Activated CD4-positive, alpha-beta T cell treated with anti-CD3 and anti-CD28 coated beads, Interleukin-10, Interleukin-2, amounts not matched to agents 100 ng/mL and 50 ng/mL, durations not matched to agents 16 hours and 8 hours (primary cell): Measurements from ENCODE around the gene TOLLIP.

Experiments used
- DNase-seq: peaks from one replicate; pipeline ENCODE4 v3.0.0-alpha.2; 2020

Gene TOLLIP

DNA sequence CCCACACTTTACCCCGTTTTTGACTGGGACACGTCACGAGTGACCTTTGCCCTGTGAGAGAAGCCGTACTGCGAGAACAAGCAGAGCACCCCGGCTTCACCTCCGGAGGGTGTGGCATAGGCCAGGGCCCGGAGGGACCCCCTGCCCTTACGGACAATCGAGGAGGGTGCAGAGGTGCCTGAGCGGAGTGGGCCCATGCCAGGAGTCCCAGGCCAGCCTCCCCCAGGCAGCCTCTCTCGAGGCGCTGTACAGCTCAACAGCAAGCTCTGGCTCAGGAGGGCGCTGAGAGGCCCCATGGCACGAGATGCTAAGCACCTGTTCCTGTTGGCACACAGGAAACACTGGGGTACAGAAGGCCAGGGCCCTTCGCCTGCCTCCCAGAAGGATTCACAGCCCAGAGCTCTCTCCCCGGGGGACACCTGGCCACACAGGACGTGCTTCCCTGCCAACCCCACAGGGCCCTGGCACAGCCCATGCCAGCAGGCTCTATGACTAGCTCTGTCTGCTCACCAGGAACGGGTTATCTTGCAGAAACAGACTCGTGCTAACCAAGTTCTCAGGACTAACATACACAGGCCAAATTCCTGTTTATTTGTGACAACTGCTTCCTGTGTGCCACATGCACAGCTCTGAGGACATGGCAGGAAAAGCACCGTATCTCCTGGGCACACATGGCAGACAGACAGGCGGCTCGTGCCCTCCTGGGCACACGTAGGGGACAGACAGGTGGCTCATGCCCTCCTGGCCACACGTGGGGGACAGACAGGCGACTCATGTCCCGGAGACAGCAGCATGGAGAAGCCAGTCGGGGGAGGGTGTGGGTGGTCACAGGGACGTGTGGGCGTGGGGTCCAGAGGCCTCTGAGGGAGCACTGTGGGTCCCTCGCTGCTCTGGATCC, 11.6 kb downstream of the TOLLIP start:
- no peak for DNase-seq

DNA sequence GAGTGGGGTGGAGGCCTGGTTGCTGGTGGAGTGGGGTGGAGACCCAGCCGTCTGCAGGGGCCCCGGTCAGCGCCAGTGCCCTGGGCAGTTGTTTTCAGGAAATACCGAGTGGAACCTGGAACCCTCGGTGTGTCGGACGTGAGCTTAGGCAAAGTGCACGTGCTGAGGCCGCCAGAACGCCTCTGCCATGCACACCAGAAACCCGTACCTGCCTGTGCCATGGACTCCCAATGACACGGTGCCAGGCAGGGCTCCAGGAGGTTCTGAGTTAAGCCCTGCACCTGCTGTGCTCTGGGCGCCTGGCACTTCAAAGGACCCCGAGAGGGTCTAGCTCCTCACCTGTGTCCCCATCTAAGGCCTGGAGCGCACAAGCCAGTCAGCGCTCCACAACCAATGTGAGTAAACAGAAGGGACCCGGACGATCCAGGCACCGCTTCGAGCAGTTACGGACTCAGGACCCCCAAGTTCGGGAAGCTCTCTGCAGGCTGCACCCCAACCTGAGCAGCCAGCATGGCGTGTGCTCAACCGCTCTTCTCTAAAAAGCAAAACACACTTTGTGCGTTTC, 12.3 kb downstream of the TOLLIP start:
- DNase-seq = no peak

DNA sequence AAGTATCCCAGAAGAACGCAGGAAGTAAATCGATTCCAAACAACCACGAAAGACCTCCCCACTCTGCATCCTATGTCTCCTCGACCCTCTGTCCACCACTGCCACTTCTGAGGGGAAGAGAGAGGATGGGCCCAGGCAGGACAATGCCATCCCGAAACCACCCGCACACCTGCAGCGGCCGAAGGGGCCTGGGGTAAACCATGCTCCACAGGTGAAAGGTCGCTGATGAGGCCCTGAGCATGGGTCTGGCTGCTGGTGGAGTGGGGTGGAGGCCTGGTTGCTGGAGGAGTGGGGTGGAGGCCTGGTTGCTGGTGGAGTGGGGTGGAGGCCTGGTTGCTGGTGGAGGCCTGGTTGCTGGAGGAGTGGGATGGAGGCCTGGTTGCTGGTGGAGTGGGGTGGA, 13.1 kb downstream of the TOLLIP start:
- no peak for DNase-seq

DNA sequence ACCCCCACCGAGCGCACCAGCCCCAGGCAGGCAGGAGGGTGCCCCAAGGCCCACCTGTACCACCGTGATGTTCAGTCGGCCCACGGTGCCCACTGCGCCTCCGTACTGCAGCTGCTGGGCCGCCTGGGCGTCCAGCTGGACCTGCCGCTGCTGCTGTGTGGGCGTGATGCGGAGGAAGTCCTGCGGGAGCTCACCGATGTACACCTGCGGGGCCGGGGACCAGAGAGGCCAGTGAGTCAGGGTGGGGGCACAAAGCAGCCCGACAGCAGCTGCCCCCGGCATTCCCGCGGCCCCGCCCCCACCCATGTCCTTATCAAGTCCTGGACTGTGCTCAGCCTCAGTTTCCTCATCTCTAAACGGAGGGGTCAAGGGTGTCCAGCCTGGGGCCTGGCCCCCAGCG, 13.8 kb downstream of the TOLLIP start:
- no peak for DNase-seq

DNA sequence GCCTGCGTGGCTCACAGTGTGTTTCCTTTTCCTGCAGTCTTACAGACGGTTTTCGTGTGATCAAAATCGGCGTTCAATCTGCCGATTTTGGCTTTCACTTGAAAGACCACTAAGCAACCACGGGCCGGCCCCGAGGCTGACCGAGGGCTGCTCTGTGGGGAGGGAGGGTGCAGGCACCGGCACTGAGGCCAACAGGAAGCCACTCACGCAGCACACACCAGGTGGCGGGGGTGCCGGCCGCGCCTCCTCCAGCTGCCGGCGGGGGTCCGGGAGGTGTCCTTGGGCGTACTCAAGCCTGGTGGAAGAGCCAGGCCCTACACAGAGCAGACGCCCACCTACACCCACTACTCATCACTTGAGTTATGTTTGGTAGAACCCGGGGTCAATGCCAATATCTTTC, 14.3 kb downstream of the TOLLIP start:
- DNase-seq = no peak

DNA sequence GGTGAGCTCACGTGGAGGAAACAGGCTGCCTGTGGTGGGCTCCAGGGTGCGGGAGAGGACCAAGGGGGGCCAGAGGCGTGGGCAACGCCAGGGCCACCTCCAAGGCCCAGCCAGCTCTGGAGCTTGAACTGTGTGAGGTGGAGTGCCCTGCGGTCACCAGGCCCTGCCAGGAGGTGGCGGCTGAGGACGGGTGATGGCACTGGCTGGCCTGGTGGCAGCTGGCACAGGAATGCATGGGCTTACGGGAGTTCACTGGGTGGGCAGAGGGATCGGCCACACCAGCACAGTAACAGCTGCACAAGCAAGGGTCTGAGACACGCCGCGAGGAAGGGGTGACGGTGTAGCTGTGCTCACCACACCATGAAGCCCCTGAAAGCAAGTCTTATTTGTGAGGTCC, 15.8 kb downstream of the TOLLIP start:
- DNase-seq = no peak

DNA sequence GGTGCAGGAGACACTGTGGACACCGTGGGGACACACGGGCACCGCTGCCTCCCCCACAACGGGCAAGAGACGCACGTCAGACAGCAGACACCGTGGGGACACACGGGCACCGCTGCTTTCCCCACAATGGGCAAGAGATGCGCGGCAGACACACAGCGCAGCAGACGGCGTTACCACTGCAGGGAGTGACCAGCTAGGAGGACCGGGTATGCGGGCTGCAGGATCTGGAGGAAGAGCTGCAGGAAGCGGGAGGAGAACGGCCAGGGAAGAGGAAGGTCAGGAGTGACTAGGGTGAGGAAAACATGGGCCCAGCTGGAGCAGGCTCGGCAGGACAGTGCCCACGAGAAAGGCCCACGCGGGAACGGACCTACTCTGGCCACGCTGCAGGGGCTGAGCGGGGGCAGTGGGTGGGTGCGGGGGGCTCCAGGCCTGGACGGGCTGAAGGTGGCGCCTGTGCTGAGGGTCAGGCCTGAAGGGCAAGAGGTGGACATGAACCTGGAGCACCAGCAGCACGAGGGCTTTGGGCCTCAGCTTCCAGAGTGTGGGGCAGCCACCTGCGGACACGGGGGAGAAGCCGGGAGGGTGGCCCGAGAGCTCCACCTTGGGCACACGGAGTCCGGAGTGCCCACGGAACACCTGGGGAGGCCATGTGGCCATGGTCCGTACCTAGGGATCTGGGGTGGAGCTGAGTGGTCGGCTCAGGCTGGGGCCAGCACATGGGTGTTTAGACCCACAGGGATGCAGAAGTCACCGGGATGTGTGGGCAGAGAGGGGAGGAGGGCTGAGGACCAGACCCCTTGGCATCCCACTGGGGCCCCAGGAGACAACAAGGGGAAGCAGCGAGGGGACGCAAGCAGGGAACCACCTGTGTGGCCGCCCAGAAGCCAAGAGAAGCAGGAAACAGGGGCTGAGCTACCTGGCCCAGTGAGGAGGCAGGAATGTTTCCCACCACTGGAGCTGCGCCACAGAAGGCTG, 16.5 kb downstream of the TOLLIP start:
- no peak for DNase-seq

DNA sequence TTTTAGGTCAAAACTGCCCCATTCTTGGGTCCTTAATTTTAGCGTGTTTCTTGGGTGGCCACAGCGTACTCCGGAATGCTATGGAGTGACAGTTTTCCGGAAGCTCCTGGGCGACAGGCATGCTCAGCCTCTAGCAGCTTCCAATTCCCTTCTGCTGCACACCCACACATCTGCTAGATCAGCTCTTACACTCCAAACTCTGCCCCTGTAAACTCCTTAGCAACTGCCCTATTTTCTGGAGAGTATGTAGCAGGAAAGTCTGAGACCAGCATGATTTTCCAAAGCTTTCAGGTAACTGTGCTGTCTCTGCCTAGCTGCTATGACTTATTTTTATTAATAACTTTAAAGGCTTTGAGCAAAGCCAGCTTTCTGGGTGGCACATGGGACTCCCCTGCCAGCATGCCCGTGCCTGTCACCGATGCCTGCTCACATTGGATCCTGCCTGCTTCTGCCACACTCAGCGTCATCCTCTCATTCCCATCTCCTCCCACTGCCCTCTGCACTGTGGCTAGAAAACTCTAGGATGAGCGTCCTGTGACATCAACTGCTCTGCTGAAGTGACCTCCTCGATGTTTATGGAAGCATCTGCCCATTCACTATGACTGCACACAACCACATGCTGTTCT, 17.3 kb downstream of the TOLLIP start:
- no peak for DNase-seq

DNA sequence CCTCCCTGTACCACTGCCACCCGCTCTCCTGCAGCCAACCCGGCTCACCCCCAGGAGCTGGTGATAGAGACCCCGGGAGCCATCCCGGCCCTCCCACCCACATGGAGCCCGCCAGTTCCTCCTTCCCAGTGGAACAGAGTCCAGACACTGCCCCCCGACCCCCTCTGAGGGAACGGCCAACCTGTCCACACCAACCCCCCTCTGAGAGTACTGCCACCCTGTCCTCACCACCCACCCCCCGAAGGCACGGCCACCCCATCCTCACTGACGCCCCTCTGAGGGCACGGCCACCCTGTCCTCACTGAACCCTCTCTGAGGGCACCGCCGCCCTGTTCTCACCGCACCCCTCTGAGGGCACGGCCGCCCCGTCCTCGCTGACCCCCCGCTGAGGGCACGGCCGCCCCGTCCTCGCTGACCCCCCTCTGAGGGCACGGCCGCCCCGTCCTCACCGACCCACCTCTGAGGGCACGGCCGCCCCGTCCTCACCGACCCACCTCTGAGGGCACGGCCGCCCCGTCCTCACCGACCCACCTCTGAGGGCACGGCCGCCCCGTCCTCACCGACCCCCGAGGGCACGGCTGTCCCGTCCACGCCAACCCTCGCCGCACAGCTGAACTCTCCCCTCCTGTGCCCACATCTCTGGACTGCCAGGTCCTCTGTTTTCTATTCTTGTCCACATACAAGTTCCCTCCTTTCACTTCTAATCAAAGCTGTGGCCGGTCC, 18.0 kb downstream of the TOLLIP start:
- no peak for DNase-seq

DNA sequence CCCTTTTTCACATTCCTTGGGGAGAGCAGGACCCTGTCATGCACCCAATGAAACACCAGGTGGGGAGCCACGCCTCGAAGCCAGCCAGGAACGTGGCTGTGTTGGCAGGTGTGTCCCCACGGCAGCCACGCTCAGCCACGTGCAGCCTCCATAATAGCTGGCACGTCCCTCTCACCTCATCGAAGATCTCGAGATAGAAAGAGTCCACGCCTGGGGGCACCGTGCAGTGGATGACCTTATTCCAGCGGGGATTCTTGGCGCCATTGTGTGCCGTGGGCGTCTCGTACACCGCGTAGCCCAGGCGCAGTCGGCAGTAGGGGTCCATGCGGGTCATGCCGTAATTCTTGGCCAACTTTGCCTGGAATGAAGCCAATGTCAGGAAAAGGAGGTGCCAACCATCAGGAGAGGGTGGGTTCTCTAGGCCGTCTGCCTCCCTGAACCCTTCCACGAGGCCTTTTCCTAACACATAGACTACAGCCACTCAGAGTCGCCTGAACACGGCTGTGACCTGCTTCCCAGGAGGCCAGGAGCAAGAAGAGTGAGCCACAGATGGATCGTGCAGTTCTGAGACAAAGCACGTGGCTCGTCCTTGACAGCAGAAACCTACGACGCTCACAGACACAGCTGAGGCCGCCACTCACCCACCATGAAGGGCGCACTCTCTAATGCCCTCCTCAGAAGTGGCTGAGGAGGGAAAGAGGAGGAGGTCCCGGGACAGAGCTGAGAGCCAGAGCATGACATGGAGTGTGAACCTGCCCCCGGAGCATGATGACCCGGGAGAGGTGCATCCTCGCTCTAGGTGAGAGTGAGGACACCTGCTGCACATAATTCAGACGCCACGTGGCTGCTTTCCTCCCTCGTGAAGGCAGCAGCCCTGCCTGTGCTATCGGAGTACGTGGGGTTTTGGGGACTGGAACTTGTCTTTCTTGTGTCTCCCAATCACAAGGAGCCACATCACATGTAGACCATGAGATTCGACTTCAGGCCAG, 19.1 kb downstream of the TOLLIP start:
- no peak for DNase-seq

DNA sequence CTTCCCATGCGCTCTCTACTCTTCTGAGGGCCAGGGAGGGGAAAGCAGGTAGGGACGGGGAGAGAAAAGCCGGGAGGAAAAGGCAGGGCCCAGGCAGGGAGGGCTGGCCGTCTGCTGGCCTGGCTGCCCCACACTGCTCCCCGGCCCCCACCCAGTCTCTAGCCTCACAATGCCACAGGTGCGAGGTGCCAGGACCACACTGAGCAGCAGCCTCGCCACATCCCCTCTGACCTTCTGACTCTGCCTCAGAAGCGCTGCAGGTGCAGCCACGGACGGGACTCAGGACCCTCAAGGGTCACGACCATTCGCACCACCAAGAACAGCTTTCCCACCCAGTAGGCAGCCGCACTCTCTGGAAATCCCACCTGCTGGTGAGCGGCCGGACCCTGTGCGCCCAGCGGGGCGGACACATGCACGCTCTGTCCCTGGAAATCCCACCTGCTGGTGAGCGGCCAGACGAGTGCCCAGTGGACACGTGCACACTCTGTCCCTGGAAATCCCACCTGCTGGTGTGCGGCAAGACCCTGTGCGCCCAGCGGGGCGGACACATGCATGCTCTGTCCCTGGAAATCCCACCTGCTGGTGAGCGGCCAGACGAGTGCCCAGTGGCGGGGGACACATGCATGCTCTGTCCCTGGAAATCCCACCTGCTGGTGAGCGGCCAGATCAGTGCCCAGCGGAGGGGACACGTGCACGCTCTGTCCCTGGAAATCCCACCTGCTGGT, 20.1 kb downstream of the TOLLIP start:
- no peak for DNase-seq

DNA sequence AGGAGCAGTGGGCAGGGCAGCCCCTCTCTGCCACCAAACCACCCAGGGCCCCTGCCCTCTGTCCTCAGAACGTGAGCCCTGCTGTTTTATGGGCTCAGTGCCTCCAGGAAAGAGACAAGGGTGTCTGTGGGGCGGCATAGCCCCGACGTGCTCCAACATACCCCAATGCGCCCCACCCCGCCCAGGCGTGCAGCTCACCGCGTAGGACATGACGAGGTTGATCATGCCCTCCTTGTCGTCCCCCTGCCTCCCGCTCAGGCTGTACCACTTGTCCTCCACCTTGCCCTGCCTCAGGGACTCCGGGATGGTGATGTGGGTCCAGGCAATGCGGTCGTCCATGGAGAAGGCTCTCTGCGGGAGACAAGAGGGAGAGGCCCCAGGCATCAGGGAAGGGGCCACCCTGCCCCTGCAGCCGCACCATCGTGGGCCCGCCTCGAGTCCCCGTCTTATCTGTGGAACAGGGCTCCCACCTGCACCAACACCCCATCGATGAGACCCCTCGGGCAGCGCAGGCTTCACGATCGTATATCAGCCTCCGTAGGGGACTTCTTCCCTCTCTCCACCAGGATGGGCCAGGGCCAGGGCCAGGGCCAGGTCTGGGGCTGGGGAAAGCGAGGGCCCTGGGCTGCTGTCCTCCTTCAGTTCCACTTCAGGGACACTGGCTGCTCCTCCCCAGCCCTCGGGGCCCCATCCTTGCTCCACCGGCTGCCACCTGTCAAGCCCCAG, 20.8 kb downstream of the TOLLIP start:
- DNase-seq = no peak

DNA sequence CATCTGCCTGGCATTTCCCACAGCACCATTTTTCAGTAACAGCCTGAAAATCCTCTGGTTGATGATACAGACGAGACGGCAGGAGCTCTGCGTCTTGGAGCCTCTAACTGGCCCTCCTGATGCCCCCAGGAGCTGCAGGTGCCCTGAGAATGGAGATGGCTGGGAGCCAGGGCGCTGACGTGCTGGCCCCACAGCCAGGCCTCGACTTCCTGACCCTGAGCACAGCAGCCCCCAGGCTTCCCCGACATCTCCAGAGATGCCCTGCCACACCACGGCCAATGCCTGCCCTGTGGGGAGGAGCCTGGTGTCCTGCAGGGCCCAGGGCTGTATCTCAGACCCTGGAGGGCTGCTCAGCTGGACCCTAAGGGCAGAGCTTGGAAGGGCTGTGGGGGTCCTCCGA, 21.5 kb downstream of the TOLLIP start:
- no peak for DNase-seq

DNA sequence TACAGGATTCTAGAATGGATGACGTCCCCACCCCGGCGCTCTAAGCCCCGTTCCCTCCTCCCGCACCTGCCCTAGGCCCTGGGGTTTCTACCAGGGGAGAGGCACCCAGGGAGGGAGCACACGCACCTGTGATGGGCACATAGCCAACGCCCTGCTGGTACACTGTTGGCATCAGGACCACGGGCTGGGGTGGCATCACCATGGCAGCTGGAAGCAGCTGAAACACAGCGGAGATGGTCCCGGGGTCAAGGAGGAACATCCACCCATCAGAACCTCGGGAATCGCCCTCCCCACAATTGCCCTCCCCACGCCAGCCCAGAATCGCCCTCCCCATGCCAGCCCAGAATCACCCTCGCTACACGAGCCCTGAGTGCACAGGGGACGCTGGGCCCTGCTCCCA, 23.6 kb downstream of the TOLLIP start:
- DNase-seq = no peak

DNA sequence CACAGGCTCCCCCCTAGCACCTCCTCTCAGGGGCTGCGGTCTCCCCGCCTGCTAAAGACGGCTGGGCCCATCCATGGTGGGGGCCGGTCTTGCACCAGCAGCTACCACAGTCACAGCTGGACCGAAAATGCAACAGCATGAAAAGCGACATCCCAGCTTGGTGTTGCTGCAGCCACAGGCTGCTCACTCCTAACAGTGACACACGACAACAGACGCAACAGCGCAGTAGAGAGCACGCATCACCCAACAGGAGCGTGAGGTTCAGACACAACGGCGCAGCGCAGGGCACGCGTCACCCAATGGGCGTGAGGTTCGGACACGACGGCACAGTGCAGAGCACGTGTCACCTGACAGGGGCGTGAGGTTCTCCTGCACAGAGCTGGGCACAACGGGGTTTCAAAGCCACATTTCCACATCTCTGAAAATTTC, 24.1 kb downstream of the TOLLIP start:
- no peak for DNase-seq

DNA sequence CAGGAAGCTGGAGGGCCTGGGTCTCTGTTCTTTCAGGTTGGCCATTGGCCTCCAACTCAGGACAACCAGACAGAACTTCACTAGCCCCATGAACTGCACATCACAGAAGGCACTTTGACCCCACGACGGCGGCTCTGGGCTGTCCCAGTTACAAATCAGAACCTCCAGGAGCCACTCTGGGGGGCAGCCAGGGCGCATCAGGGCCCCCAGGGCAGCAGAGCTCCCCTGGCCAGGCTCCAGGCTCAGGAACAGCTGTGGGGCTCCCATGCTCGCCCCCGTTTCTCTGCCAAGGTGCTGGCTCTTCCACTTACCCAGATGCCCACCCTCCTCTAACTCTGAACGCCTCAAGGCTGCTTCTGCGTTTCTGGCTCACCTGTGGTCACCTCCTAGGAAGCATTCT, 25.5 kb downstream of the TOLLIP start:
- no peak for DNase-seq

DNA sequence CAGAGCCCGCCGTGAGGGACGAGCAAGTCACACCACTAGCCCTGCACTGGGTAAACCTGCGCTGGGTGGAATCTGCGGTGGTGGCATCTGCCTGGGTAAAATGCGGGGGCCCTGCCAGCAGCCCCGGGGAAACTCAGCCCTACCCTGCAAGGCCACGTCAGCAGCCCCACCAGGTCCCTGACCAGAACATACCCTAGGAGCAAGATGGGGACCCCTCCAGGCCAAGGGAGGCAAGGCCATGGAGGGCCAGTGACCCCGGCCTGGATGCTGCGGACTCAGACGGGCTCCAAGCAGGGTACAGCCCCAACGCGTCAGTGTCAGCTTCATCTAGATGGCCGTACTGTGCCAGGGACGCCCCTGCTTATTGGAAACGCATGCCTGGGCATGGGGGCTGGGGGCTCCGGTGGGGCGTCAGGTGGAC, 26.3 kb downstream of the TOLLIP start:
- no peak for DNase-seq

DNA sequence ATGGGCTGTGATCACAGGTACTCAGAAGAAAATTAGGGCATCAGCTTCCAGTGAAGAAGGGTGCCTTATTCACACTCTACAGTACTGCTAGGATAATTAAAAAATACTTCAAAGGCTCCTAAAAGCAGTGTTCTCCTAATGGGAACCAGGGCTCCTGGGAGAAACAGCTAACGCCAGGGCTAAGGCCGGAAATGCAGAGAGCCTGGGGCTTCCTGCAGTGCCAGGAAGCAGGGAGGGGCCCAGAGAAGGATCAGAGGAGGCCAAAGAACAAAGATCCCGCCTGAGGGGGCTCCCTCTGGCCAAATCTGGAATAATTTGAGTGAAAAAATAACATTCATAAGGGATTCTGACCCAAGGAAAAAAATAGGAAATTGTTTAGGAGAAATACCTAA, 27.5 kb downstream of the TOLLIP start:
- no peak for DNase-seq

DNA sequence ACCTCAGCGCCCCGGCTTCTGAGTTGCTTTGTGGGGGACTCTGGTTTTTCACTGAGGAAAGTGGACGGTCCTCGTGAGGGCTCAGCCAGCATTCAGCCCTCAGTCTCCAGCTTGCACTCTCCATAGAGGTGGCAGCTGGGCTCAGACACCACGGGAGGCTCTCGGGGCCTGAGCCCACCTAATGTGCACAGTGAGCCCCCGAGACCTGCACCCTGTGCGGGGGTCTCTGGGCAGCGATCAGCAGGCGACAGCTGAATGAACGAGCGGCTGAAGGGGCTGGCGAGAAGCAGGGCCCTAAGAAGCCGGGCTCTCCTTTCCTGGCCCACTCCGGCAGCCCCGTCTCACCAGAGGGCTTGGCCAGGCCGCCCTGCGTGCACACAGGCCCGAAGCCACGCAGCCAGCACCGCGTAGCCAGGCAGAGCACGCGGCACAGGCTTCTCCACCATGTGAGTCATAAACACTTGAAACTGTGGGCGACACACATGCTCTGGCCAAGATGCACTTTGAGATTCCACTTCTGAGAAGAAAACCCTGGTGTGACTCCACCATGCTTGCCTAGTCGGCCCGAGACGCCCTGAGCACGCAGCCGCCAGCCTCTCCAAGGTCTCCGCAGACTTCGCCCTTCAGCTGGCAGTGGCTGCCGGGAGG, 28.0 kb downstream of the TOLLIP start:
- DNase-seq = no peak
